Muscle of leg (tissue), 11 donors: Measurements from ENCODE around the gene TRAK1. TPM values are rescaled to one million over a fixed set of nuclear protein-coding genes. Genes with fewer than 3 reads are reported as not detected.
A peak's percentile ranks its signal among the peaks of the same experiment; 100 is the strongest.

ENCODE experiments used
- DNase-seq: peaks from one replicate; pipeline ENCODE4 v3.0.0; 2013
- H3K27ac ChIP-seq: one replicate; pipeline ENCODE4 v1.5.1; 2013; ENCODE audit warnings: mild to moderate bottlenecking, low read length, control low read depth
- H3K27me3 ChIP-seq: one replicate; pipeline ENCODE4 v1.6.1; 2013; ENCODE audit warnings: low read length; ENCODE audit not compliant: control insufficient read depth, insufficient read depth
- H3K36me3 ChIP-seq: one replicate; pipeline ENCODE4 v1.6.1; 2013; ENCODE audit warnings: low read length; ENCODE audit not compliant: control insufficient read depth, insufficient read depth
- H3K4me1 ChIP-seq: one replicate; pipeline ENCODE4 v1.6.1; 2013; ENCODE audit warnings: low read length; ENCODE audit not compliant: control insufficient read depth, insufficient read depth
- H3K4me3 ChIP-seq: one replicate; pipeline ENCODE4 v1.5.1; 2013; ENCODE audit warnings: low read length, control low read depth
- H3K9me3 ChIP-seq: replicated peaks from 2 replicates; pipeline ENCODE4 v1.6.1; 2013; ENCODE audit warnings: low read depth, low read length; ENCODE audit not compliant: control insufficient read depth
- WGBS: methylation state at CpG from one replicate; pipeline ENCODE4 v1.1.5; 2013; ENCODE audit warnings: missing lambda C conversion rate; ENCODE audit not compliant: insufficient coverage; 5-methylcytosine and 5-hydroxymethylcytosine counted together
- polyA plus RNA-seq, 8 donors: library from polyadenylated mRNA; unstranded; fragments of 120-200 nt; gene quantifications; one replicate each; pipeline versions ENCODE4 v1.2.1 to v1.2.3, GENCODE V29; 2013; ENCODE audit warnings: inconsistent platforms in 1 of 8, low replicate concordance in 1 of 8; ENCODE audit not compliant: insufficient read length in 8 of 8, insufficient read depth in 1 of 8
- total RNA-seq: library from RNA; stranded (reverse); fragments of 120-200 nt; gene quantifications from one replicate; pipeline ENCODE4 v1.2.4, GENCODE V29; 2013

Gene TRAK1
- total and polyA plus RNA-seq, 9 donors, result 62.6 to 117 (median 84.2) TPM

- Histone ChIP-seq H3K4me1 (peaks cover 29% of the 10 kb centered on the region), H3K27ac (peak overlapping the region; percentile 13), H3K9me3 (no peaks in the 10 kb centered on the region), H3K36me3 (peaks cover 22% of the 10 kb centered on the region), H3K4me3 (no peak overlapping the region), H3K27me3 (no peaks in the 10 kb centered on the region)
- no peak for DNase-seq
- no CpG with 5 or more reads among the region's 4 CpGs for WGBS
Observed at GRCh38 chr3:42122261-42123011, 31.3 kb downstream of the TRAK1 start.

DNA sequence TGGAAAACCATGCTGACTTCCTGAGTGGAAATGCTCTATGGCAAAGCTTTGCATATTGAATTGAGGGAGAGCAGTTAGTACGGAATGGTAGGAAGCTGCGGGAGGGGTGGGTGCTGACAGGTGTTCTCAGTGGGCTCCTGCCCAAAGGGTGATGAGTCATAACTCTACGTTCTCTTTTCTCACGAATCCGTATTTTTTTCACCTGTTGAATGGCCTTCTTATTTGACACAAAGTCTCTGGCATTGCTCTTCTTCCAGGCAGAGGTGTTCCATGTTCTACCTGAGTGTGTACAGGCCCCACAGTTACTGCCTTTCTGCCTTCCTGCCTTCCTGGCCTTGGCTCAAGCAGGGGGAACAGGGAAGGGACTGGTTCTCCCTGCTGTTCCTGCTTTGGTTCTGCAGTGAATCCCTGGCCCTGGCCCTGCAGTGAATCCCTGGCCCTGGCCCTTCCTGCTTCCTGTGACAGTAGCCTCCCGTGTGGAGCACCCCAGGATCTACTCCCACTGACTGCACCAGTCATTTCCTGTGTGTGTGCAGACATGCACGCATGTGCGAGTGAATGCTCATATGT lies 31.9 kb downstream of the TRAK1 start:
- Histone ChIP-seq H3K9me3 (no peaks in the 10 kb centered on the region), H3K36me3 (peaks cover 25% of the 10 kb centered on the region), H3K27ac (peak overlapping the region; percentile 42), H3K4me3 (no peak overlapping the region), H3K4me1 (peaks cover 26% of the 10 kb centered on the region), H3K27me3 (no peaks in the 10 kb centered on the region)
- 52% methylated on average over 7 of the region's 8 CpGs for WGBS
- DNase-seq, result no peak

DNA sequence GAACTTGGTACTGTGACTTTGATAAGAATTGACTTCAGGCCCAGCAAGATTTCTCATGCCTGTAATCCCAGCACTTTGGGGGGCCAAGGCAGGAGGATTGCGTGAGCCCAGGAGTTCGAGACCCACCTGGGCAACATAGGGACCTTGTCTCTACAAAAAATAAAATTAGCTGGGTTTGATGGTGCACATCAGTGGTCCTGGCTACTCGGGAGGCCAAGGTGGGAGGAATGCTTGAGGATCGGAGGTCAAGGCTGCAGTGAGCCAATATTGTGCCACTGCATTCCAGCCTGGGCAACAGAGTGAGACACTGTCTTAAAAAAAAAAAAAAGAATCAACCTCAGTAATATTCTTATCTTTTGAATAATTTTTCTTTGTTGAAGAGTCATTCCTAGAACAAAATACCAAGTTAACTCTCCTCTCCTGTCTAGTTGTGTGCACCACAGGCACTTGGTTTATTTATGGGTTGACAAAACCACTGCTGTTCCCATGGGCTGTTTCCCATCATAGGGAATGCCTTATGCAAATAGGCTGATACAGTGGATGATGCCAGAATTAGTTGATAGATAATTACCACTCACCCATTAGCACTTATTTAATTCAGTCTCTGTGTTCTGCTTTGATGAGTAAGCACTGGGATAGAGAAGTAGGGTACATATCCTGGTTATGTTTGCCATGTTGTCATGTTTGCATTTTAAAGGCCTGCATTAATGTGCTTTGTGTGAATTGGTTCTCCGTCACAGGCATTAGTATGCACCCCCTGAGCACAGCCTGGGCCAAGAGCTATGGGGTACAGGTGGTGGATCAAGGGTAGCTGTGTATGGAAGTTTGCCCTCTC lies 32.9 kb downstream of the TRAK1 start:
- no peak overlapping the region for H3K27ac ChIP-seq
- no peaks in the 10 kb centered on the region for H3K9me3 ChIP-seq
- H3K4me3 ChIP-seq, result no peak overlapping the region
- H3K36me3 ChIP-seq, result peaks cover 25% of the 10 kb centered on the region
- H3K27me3 ChIP-seq, result no peaks in the 10 kb centered on the region
- peaks cover 23% of the 10 kb centered on the region for H3K4me1 ChIP-seq
- 100% methylated on average over 1 of the region's 5 CpGs for WGBS
- no peak for DNase-seq

DNA sequence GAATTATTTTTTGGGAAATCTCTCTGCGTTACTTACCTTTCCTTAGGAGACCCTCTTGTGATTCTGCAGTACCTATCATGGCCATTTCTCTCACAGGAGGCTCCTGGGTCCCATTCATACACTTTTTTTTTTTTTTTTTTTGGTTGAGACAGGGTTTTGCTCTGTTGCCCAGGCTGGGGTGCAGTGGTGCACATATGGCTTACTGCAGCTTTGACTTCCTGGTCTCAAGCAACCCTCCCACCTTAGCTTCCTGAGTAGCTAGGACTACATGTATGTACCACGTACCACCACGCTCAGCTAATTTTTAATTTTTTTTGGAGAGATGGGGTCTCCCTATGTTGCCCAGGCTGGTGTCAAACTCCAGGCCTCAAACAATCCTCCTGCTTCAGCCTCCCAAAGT lies 36.1 kb downstream of the TRAK1 start:
- Histone ChIP-seq H3K27me3 (no peaks in the 10 kb centered on the region), H3K4me1 (peaks cover 11% of the 10 kb centered on the region), H3K4me3 (no peak overlapping the region), H3K9me3 (no peaks in the 10 kb centered on the region), H3K36me3 (peaks cover 29% of the 10 kb centered on the region), H3K27ac (no peak overlapping the region)
- no peak for DNase-seq
- WGBS, result no CpG with 5 or more reads among the region's 3 CpGs

GRCh38 chr3:42128526-42128925 lies 37.4 kb downstream of the TRAK1 start:
- Histone ChIP-seq H3K27ac (no peak overlapping the region), H3K9me3 (no peaks in the 10 kb centered on the region), H3K27me3 (no peaks in the 10 kb centered on the region), H3K36me3 (peaks cover 29% of the 10 kb centered on the region), H3K4me1 (no peaks in the 10 kb centered on the region), H3K4me3 (no peak overlapping the region)
- no CpG with 5 or more reads among the region's 1 CpG for WGBS
- no peak for DNase-seq

GRCh38 chr3:42129014-42129953 lies 38.1 kb downstream of the TRAK1 start:
- WGBS, result 77% methylated on average over 13 of the region's 18 CpGs
- H3K4me1 ChIP-seq, result no peaks in the 10 kb centered on the region
- H3K27ac ChIP-seq, result no peak overlapping the region
- H3K36me3 ChIP-seq, result peaks cover 25% of the 10 kb centered on the region
- H3K27me3 ChIP-seq, result no peaks in the 10 kb centered on the region
- no peaks in the 10 kb centered on the region for H3K9me3 ChIP-seq
- H3K4me3 ChIP-seq, result no peak overlapping the region
- DNase-seq, result no peak

GRCh38 chr3:42130007-42130328 lies 38.8 kb downstream of the TRAK1 start:
- no peaks in the 10 kb centered on the region for H3K27me3 ChIP-seq
- peaks cover 23% of the 10 kb centered on the region for H3K36me3 ChIP-seq
- H3K9me3 ChIP-seq, result no peaks in the 10 kb centered on the region
- H3K4me3 ChIP-seq, result no peak overlapping the region
- no peaks in the 10 kb centered on the region for H3K4me1 ChIP-seq
- no peak overlapping the region for H3K27ac ChIP-seq
- WGBS, result no CpG with 5 or more reads among the region's 1 CpG
- no peak for DNase-seq

DNA sequence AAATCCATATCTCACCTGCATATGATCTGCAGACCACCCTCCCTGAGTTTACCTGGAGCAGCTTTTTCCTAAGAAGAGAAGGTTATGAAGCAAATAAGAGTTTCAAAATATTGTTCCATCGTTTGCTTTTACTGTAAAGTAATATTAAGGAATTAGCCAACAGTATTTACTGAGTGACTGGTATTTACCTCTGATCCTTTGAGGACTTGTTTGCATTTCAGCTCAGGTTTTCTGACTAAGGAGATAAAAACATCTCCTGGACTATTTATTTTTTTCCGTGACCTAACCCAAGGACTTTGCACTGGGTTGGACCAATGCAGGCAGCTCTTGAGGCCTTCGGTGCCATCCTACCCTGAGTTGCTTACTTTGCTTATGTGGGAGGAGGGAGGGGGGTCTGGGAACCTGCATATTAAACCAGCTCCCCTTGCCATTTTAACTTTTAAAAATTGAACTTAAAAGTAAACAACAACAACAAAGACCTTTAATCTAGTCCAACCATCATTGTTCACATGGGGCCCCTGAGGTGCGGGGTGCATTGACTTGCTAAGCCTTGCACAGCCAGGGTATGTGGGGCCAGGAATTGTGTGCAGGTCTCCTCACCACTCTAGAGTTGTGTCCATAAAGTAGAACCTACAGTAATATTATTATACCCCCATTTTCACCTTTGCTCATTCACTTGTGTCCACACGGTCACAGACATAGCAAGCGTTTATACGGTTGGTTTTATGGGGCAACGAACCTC lies 39.3 kb downstream of the TRAK1 start:
- Histone ChIP-seq H3K4me1 (no peaks in the 10 kb centered on the region), H3K9me3 (no peaks in the 10 kb centered on the region), H3K36me3 (peaks cover 25% of the 10 kb centered on the region), H3K27me3 (no peaks in the 10 kb centered on the region), H3K4me3 (no peak overlapping the region), H3K27ac (no peak overlapping the region)
- no CpG with 5 or more reads among the region's 8 CpGs for WGBS
- no peak for DNase-seq

- Histone ChIP-seq H3K4me3 (no peak overlapping the region), H3K27ac (no peak overlapping the region), H3K36me3 (peaks cover 12% of the 10 kb centered on the region), H3K9me3 (no peaks in the 10 kb centered on the region), H3K27me3 (no peaks in the 10 kb centered on the region), H3K4me1 (no peaks in the 10 kb centered on the region)
- WGBS, result 33% methylated on average over 1 of the region's 5 CpGs
- DNase-seq, result no peak
Observed at GRCh38 chr3:42133500-42134298, 42.5 kb downstream of the TRAK1 start.
